SJSA1 (cell line): Measurements from ENCODE around the gene TRAK1. TPM values are rescaled to one million over a fixed set of nuclear protein-coding genes. Genes with fewer than 3 reads are reported as not detected.

Experiments used
- DNase-seq, 2 experiments: peaks; one replicate each; pipeline ENCODE4 v3.0.0-alpha.2; 2015 to 2020; ENCODE audit warnings: low spot score in 2 of 2, low read depth in 1 of 2
- H3K27ac ChIP-seq: fragments of 250-450 bp; sonication (Bioruptor Pico); 2 replicates; pipeline ENCODE4 v1.5.1; 2020; ENCODE audit warnings: mild to moderate bottlenecking, moderate library complexity
- H3K27me3 ChIP-seq: fragments of 250-450 bp; sonication (Bioruptor Pico); replicated peaks from 2 replicates; pipeline ENCODE4 v1.5.1; 2020; ENCODE audit warnings: mild to moderate bottlenecking, moderate library complexity
- H3K36me3 ChIP-seq: fragments of 250-450 bp; sonication (Bioruptor Pico); 2 replicates; pipeline ENCODE4 v1.5.1; 2020; ENCODE audit warnings: mild to moderate bottlenecking
- H3K4me1 ChIP-seq: fragments of 250-450 bp; sonication (Bioruptor Pico); replicated peaks from 2 replicates; pipeline ENCODE4 v1.6.1; 2021; ENCODE audit warnings: mild to moderate bottlenecking
- H3K4me3 ChIP-seq: fragments of 250-450 bp; sonication (Bioruptor Pico); 2 replicates; pipeline ENCODE4 v1.5.1; 2020; ENCODE audit warnings: mild to moderate bottlenecking
- H3K9me3 ChIP-seq: fragments of 250-450 bp; sonication (Bioruptor Pico); replicated peaks from 2 replicates; pipeline ENCODE4 v1.5.1; 2020; ENCODE audit warnings: mild to moderate bottlenecking
- total RNA-seq: library from RNA; depleted of rRNA; stranded (reverse); fragments of >200 nt; shearing (Covaris generic); gene quantifications from 2 replicates; pipeline ENCODE4 v1.2.3, GENCODE V29; 2014

Gene TRAK1
- total RNA-seq, 1 experiment from 2014 or later: 15.4 TPM

DNA sequence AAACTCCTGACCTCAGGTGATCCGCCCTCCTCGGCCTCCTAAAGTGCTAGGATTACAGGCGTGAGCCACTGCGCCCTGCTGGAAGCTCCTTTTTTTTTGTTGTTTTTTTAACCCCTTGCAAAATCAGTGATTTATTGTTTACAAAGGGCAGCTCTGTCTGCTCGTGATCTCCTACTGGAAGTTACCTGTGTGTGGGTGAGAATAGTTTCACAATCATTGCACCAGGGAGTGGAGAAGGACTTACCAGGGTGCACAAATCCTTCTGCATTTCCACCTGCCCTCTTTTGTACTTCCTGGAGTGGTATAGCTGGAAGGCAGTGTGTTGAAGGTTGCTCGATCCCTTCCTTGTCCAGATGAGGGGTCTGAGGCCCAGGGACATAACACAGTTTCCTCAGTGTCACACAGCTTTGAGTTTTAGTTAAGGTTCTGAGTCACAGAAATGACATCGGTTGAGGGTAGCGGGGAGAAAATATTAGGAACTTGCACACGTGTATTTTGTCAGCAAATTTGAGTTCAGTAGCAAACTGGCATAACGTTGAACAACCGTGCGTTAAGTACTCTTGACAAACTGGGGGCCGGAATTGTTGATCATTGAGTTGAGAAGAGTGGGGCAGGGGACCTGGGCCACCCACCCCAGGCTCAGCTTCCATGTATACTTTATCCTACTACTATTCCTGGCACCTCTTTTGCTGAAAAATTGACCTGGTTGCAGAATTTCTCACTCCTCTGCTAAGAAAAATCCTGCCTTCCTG is 11.3 kb upstream of the TRAK1 start:
- H3K4me1 ChIP-seq: peaks cover 32% of the 10 kb centered on the region
- DNase-seq: no peak
- no peak overlapping the region for H3K4me3 ChIP-seq
- H3K36me3 ChIP-seq: no peaks in the 10 kb centered on the region
- no peaks in the 10 kb centered on the region; the same call in 1 of the 2 replicates for H3K9me3 ChIP-seq
- peak overlapping the region; percentile 64 for H3K27ac ChIP-seq
- H3K27me3 ChIP-seq: no peaks in the 10 kb centered on the region

- Histone ChIP-seq H3K27ac (peak overlapping the region; percentile 64), H3K4me3 (no peak overlapping the region), H3K27me3 (no peaks in the 10 kb centered on the region), H3K4me1 (peaks cover 32% of the 10 kb centered on the region), H3K9me3 (no peaks in the 10 kb centered on the region; the same call in 1 of the 2 replicates), H3K36me3 (no peaks in the 10 kb centered on the region)
- peak; percentile 78 to 79 for DNase-seq
Observed at GRCh38 chr3:42080453-42080872, 10.7 kb upstream of the TRAK1 start.

DNA sequence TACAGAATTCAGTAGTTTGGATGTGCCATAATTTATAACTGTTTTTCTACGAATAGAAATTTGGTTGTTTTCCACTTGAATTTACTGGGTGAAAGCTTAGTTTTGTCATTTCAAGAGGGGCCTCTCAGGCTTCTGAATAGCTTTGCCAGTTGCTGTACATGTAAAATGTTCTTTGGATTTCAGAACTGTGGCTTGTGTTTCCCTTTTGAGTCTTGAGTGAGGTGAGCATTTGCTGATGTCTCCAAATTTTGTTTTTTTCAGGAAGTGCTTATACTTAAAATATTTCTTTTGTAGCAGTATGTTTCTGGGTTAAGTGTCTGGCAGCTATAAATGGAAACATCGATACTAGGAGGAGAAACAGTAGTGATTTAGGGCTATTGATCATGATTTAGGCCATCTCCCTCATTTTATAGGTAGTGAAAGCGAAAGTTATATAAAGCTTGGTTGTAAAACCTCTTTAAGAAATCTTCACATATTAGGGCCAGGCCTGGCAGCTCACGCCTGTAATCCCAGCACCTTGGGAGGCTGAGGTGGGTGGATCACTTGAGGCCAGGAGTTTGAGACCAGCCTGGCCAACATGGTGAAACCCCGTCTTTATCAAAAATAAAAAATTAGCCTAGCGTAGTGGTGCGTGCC is 9.2 kb upstream of the TRAK1 start:
- no peak overlapping the region; the same call in 1 of the 2 replicates for H3K27ac ChIP-seq
- no peaks in the 10 kb centered on the region; the same call in 1 of the 2 replicates for H3K9me3 ChIP-seq
- no peaks in the 10 kb centered on the region for H3K27me3 ChIP-seq
- H3K36me3 ChIP-seq: no peaks in the 10 kb centered on the region
- no peak overlapping the region for H3K4me3 ChIP-seq
- H3K4me1 ChIP-seq: peaks cover 32% of the 10 kb centered on the region
- no peak for DNase-seq

- Histone ChIP-seq H3K27me3 (no peaks in the 10 kb centered on the region), H3K4me1 (peaks cover 33% of the 10 kb centered on the region), H3K9me3 (no peaks in the 10 kb centered on the region), H3K4me3 (no peak overlapping the region), H3K36me3 (no peaks in the 10 kb centered on the region), H3K27ac (no peak overlapping the region)
- DNase-seq: no peak
Observed at GRCh38 chr3:42084586-42084985, 6.6 kb upstream of the TRAK1 start.

GRCh38 chr3:42085641-42086376 is 5.3 kb upstream of the TRAK1 start:
- no peak for DNase-seq
- no peak overlapping the region for H3K27ac ChIP-seq
- no peaks in the 10 kb centered on the region for H3K27me3 ChIP-seq
- peaks cover 32% of the 10 kb centered on the region for H3K4me1 ChIP-seq
- H3K9me3 ChIP-seq: no peaks in the 10 kb centered on the region
- H3K36me3 ChIP-seq: no peaks in the 10 kb centered on the region
- H3K4me3 ChIP-seq: no peak overlapping the region

DNA sequence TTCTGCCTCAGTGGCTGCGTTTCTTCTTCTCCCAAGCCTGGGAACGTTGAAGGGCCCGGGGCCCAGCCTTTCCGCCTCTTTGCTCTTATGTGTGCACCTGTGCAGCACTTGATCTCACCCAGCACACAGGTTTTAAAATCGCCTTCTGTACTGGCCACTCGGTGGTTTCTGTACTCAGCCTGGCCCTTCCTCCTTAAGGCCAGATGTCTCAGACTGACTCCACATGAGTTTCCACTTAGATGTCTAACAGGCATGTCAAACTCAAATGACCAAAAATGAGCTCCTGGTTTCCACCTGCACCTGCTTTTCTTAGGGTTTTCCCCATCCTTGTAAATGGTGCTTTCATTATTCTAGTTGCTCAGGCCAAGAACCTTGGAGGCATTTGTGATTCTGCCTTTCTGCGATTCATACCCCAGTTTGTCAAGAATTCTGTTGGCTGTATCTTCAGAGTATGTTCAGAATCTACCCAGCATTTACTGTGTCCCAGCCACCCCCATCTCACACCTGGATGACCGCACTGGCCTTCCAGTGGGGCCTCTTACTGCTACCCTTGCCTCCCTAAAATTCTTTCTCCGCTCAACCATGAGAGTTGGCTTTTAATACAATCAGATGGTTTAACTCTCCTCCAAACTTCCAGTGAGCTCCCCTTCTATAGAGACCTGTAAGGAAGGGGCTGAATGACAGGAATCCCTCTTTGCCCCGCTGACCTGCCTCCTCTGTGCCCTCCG is 2.2 kb upstream of the TRAK1 start:
- DNase-seq: no peak
- Histone ChIP-seq H3K27me3 (no peaks in the 10 kb centered on the region), H3K36me3 (no peaks in the 10 kb centered on the region), H3K4me1 (peaks cover 38% of the 10 kb centered on the region), H3K9me3 (peaks cover 6% of the 10 kb centered on the region), H3K27ac (no peak overlapping the region), H3K4me3 (no peak overlapping the region)

DNA sequence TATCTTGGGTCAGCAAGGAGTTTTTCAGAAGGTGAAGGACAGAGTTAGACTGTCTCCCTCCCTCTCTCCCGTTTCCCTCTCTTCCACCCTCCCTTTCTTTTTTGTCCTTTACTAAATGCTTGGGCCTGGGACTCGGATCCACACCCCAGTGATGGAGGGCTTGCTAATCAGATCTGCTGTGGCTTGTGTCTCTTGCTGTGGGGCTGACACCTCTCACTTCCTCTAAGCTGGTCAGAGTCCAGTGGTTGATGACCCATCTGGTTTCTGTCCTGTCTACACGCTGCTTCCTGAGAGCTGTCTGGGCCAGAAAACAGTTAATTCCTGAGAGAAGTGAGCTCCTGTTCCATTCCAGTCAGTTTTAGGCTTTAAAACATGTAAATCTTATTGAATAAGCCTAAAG is 849 bp downstream of the TRAK1 start:
- Histone ChIP-seq H3K4me3 (no peak overlapping the region), H3K27me3 (no peaks in the 10 kb centered on the region), H3K4me1 (peaks cover 45% of the 10 kb centered on the region), H3K36me3 (no peaks in the 10 kb centered on the region), H3K9me3 (peaks cover 6% of the 10 kb centered on the region), H3K27ac (peak overlapping the region; percentile 55)
- no peak for DNase-seq

- peaks cover 48% of the 10 kb centered on the region for H3K4me1 ChIP-seq
- no peak overlapping the region for H3K27ac ChIP-seq
- no peaks in the 10 kb centered on the region for H3K27me3 ChIP-seq
- H3K9me3 ChIP-seq: peaks cover 6% of the 10 kb centered on the region
- H3K4me3 ChIP-seq: no peak overlapping the region
- DNase-seq: no peak
- H3K36me3 ChIP-seq: no peaks in the 10 kb centered on the region
Observed at GRCh38 chr3:42094128-42094527, 3.0 kb downstream of the TRAK1 start.

GRCh38 chr3:42094691-42095391 is 3.7 kb downstream of the TRAK1 start:
- no peaks in the 10 kb centered on the region for H3K27me3 ChIP-seq
- no peak overlapping the region for H3K4me3 ChIP-seq
- H3K4me1 ChIP-seq: peaks cover 47% of the 10 kb centered on the region
- peaks cover 6% of the 10 kb centered on the region for H3K9me3 ChIP-seq
- H3K36me3 ChIP-seq: no peaks in the 10 kb centered on the region
- no peak for DNase-seq
- no peak overlapping the region for H3K27ac ChIP-seq

DNA sequence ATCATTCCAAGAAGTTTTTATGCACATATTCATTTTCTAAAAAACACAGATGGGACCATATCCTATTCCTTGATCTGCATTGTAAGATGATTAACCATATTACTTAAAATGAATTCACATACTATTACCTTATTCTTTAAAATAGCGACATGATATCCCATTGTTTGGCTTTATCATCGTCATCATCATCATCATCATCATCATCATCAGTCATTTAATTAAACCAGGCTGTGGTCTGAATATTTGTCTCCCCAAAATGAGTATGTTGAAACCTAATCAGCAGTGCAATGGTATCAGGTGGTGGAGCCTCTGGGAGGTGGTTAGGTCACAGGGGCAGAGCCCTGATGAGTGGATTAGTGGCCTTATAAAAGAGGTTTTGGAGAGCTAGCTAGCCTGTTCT is 4.4 kb downstream of the TRAK1 start:
- Histone ChIP-seq H3K27ac (no peak overlapping the region), H3K4me3 (no peak overlapping the region)

DNA sequence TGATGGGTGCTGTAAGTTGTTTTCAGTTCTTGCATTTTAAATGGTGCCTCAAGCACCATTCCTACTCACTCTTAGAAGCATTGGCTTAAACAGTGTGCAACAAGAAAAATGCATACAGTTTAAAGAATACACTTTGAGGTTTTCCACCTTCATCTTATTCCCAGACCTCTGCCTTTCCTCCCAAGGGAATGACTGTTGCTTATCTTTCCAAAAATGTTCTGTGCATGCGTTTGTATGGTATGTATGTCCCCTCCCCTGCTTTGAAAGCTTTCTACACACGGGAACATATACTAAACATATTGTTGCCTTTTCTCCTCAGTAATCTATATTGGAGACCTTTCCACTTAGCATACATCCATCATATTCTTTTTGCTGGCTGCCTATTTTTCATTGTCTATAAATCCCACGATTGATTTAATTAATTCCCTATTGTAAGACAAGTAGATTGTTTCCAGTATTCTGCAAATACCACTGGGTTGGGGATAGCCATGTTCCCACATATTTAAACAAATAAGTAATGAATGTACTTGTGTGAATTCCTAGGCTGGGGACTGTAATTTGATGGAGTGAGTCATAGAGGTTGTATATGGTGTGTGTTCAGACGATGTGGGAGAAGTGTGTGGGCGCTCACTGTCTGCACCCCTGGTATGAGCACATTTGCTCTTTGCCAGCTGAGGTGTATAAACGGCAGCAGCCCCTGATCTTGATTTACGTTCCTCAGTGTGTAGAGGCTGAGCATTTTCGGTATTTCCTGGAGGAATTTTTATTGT is 5.8 kb downstream of the TRAK1 start:
- peak; percentile 48 to 54 for DNase-seq
- no peak overlapping the region for H3K4me3 ChIP-seq
- peaks cover 38% of the 10 kb centered on the region for H3K4me1 ChIP-seq
- no peaks in the 10 kb centered on the region for H3K27me3 ChIP-seq
- H3K27ac ChIP-seq: no peak overlapping the region
- H3K9me3 ChIP-seq: peaks cover 4% of the 10 kb centered on the region
- no peaks in the 10 kb centered on the region for H3K36me3 ChIP-seq

More for the DNA sequence above, 4.4 kb downstream of the TRAK1 start:
- Histone ChIP-seq H3K27me3 (no peaks in the 10 kb centered on the region), H3K4me1 (peaks cover 40% of the 10 kb centered on the region), H3K9me3 (peaks cover 6% of the 10 kb centered on the region), H3K36me3 (no peaks in the 10 kb centered on the region)
- no peak for DNase-seq

GRCh38 chr3:42097566-42097946 is 6.4 kb downstream of the TRAK1 start:
- H3K4me1 ChIP-seq: peaks cover 33% of the 10 kb centered on the region
- no peak for DNase-seq
- H3K27ac ChIP-seq: no peak overlapping the region
- H3K27me3 ChIP-seq: no peaks in the 10 kb centered on the region
- no peaks in the 10 kb centered on the region for H3K36me3 ChIP-seq
- no peaks in the 10 kb centered on the region for H3K9me3 ChIP-seq
- H3K4me3 ChIP-seq: no peak overlapping the region
